ENCODE data around the gene DGKD.
A peak's percentile ranks its signal among the peaks of the same experiment; 100 is the strongest.

The DGKD gene

GRCh38 chr2:233446606-233447305 is 92.5 kb downstream of the DGKD start:
- H3K4me3 ChIP-seq (replicated peaks; ENCODE audit: low read depth, low read length): no peak overlapping the region
- TF ChIP-seq CTCF (IDR thresholded peaks at IDR 0.05; ENCODE audit: low read depth, low read length, missing control alignments): no peak
- DNase-seq (ENCODE audit: extremely low read depth, low read depth): no peak

GRCh38 chr2:233447506-233448219 is 93.4 kb downstream of the DGKD start:
- H3K4me3 ChIP-seq (replicated peaks; ENCODE audit: low read depth, low read length): no peak overlapping the region
- no peak for TF ChIP-seq CTCF (IDR thresholded peaks at IDR 0.05; ENCODE audit: low read depth, low read length, missing control alignments)
- DNase-seq (ENCODE audit: extremely low read depth, low read depth): no peak

GRCh38 chr2:233448220-233448559 is 93.9 kb downstream of the DGKD start:
- peak; percentile 32 for TF ChIP-seq CTCF (IDR thresholded peaks at IDR 0.05; ENCODE audit: low read depth, low read length, missing control alignments)

GRCh38 chr2:233448575-233448974 is 94.3 kb downstream of the DGKD start:
- TF ChIP-seq CTCF (IDR thresholded peaks at IDR 0.05; ENCODE audit: low read depth, low read length, missing control alignments): no peak
- H3K4me3 ChIP-seq (replicated peaks; ENCODE audit: low read depth, low read length): no peak overlapping the region
- DNase-seq (ENCODE audit: extremely low read depth, low read depth): no peak

More at GRCh38 chr2:233448220-233448559, 93.9 kb downstream of the DGKD start:
- no peak overlapping the region for H3K4me3 ChIP-seq (replicated peaks; ENCODE audit: low read depth, low read length)
- DNase-seq (ENCODE audit: extremely low read depth, low read depth): no peak

GRCh38 chr2:233449081-233449901 is 95.0 kb downstream of the DGKD start:
- H3K4me3 ChIP-seq (replicated peaks; ENCODE audit: low read depth, low read length): no peak overlapping the region
- TF ChIP-seq CTCF (IDR thresholded peaks at IDR 0.05; ENCODE audit: low read depth, low read length, missing control alignments): peak; percentile 54
- DNase-seq (ENCODE audit: extremely low read depth, low read depth): no peak

- no peak for DNase-seq (ENCODE audit: extremely low read depth, low read depth)
- no peak for TF ChIP-seq CTCF (IDR thresholded peaks at IDR 0.05; ENCODE audit: low read depth, low read length, missing control alignments)
- no peak overlapping the region for H3K4me3 ChIP-seq (replicated peaks; ENCODE audit: low read depth, low read length)
Measured at GRCh38 chr2:233449921-233450863, 95.9 kb downstream of the DGKD start.

All from HFF-Myc (cell line).